Urothelium cell line (cell line): Measurements from ENCODE around the gene BAZ2B.

Experiments
- DNase-seq: peaks from one replicate; pipeline ENCODE4 v3.0.0; 2011; ENCODE audit warnings: low spot score, mixed read lengths
- FAIRE-seq: peaks from 2 replicates; lab custom pipeline; 2011; peaks lifted over from hg19 to GRCh38; lab: Jason Lieb, UNC

Gene BAZ2B

GRCh38 chr2:159615367-159616285 is 722 bp downstream of the BAZ2B start:
- DNase-seq (peak; percentile 86), FAIRE-seq (peak; percentile 40)

GRCh38 chr2:159614534-159615366 is 1.6 kb downstream of the BAZ2B start:
- FAIRE-seq (no peak), DNase-seq (no peak)

GRCh38 chr2:159613651-159614285 is 2.6 kb downstream of the BAZ2B start:
- DNase-seq: no peak
- no peak for FAIRE-seq

- FAIRE-seq (no peak), DNase-seq (no peak)
Observed at GRCh38 chr2:159613091-159613490, 3.3 kb downstream of the BAZ2B start.

- DNase-seq: no peak
- FAIRE-seq: no peak
Observed at GRCh38 chr2:159612255-159612901, 4.0 kb downstream of the BAZ2B start.

- DNase-seq (no peak), FAIRE-seq (no peak)
Observed at GRCh38 chr2:159609811-159610549, 6.4 kb downstream of the BAZ2B start.

- no peak for FAIRE-seq
Observed at GRCh38 chr2:159608723-159609308, 7.5 kb downstream of the BAZ2B start.

GRCh38 chr2:159608108-159608507 is 8.2 kb downstream of the BAZ2B start:
- DNase-seq (no peak), FAIRE-seq (no peak)

More at GRCh38 chr2:159608723-159609308, 7.5 kb downstream of the BAZ2B start:
- no peak for DNase-seq

- no peak for DNase-seq
- FAIRE-seq: no peak
Observed at GRCh38 chr2:159606287-159606686, 10.1 kb downstream of the BAZ2B start.

- DNase-seq (no peak), FAIRE-seq (no peak)
Observed at GRCh38 chr2:159605441-159606178, 10.7 kb downstream of the BAZ2B start.

GRCh38 chr2:159604159-159604558 is 12.2 kb downstream of the BAZ2B start:
- no peak for FAIRE-seq
- DNase-seq: no peak

GRCh38 chr2:159600752-159601151 is 15.6 kb downstream of the BAZ2B start:
- DNase-seq (peak; percentile 72), FAIRE-seq (no peak)

GRCh38 chr2:159595410-159596046 is 20.8 kb downstream of the BAZ2B start:
- FAIRE-seq (no peak), DNase-seq (no peak)

GRCh38 chr2:159592441-159592840 is 23.9 kb downstream of the BAZ2B start:
- FAIRE-seq: no peak
- DNase-seq: no peak

- DNase-seq (no peak), FAIRE-seq (no peak)
Observed at GRCh38 chr2:159591221-159591620, 25.1 kb downstream of the BAZ2B start.

GRCh38 chr2:159589286-159589685 is 27.1 kb downstream of the BAZ2B start:
- DNase-seq (no peak), FAIRE-seq (no peak)

GRCh38 chr2:159586034-159586433 is 30.3 kb downstream of the BAZ2B start:
- FAIRE-seq: no peak
- DNase-seq: no peak

GRCh38 chr2:159585622-159586021 is 30.7 kb downstream of the BAZ2B start:
- DNase-seq (no peak), FAIRE-seq (no peak)
